ENCODE results near the gene USP14. TPM values are rescaled to one million over a fixed set of nuclear protein-coding genes. Genes with fewer than 3 reads are reported as not detected.
"Not testable (repeated sequence)": the region's sequence is repeated elsewhere in the genome, so short reads cannot be mapped to it uniquely, and the experiment has no call there.

The USP14 gene
- total RNA-seq, 1 donor, result 21.4 TPM

DNA sequence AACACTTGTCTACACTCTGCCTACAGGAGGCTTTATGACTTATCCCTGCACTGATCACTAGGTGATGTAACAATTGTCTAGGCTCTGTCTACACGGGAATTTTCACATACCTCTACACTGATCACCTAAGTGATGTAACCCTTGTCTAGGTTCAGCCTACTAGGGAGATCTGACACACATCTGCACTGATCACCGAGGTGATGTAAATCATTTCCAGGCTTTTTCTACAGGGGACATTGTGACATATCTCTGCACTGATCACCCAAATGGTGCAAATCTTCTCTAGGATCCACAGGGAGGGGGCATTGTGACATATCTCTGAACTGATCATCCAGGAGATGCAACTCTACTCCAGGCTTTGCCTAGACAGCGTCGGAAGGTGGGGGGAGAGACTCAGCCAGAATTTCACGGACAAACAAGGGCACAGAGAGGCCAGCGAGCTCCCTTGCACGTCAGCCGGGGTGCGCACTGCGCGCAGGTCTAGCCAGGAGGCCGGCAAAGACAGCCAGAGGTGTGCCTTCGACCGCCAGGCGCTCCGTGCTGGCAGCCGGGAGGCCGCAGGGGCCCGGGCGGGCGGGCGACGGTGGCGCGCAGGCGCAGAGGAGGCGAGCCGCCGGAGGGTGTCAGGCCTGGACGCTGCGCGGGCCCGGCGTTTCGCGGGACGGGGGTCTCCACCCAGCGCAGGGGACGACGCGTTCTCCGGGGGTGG, 46.9 kb upstream of the USP14 start:
- Histone ChIP-seq H3K36me3 (ENCODE audit: insufficient read depth, low read length) (no peaks in the 10 kb centered on the region), H3K79me2 (ENCODE audit: insufficient read depth, low read length) (no peaks in the 10 kb centered on the region), H3K4me1 (ENCODE audit: insufficient read depth, low read length) (no peaks in the 10 kb centered on the region), H2AFZ (ENCODE audit: low read length) (peak overlapping the region; percentile 88), H3K9me3 (ENCODE audit: low read depth, low read length) (no peaks in the 10 kb centered on the region), H4K20me1 (ENCODE audit: insufficient read depth, low read length) (no peaks in the 10 kb centered on the region), H3K4me2 (ENCODE audit: insufficient read depth, low read length) (peak overlapping the region; percentile 76), H3K27me3 (ENCODE audit: insufficient read depth, low read length) (no peaks in the 10 kb centered on the region), H3K4me3 (ENCODE audit: insufficient read depth, low read length) (peak overlapping the region; percentile 54), H3K27ac (ENCODE audit: low read depth, low read length) (no peak overlapping the region)
- peak; percentile 90 for DNase-seq (ENCODE audit: insufficient read length, low spot score, missing footprints)
- TF ChIP-seq, protein P1, sequence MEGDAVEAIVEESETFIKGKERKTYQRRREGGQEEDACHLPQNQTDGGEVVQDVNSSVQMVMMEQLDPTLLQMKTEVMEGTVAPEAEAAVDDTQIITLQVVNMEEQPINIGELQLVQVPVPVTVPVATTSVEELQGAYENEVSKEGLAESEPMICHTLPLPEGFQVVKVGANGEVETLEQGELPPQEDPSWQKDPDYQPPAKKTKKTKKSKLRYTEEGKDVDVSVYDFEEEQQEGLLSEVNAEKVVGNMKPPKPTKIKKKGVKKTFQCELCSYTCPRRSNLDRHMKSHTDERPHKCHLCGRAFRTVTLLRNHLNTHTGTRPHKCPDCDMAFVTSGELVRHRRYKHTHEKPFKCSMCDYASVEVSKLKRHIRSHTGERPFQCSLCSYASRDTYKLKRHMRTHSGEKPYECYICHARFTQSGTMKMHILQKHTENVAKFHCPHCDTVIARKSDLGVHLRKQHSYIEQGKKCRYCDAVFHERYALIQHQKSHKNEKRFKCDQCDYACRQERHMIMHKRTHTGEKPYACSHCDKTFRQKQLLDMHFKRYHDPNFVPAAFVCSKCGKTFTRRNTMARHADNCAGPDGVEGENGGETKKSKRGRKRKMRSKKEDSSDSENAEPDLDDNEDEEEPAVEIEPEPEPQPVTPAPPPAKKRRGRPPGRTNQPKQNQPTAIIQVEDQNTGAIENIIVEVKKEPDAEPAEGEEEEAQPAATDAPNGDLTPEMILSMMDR (IDR thresholded peaks at IDR 0.05; ENCODE audit: extremely low read depth, low read depth, low read length), result no peak

DNA sequence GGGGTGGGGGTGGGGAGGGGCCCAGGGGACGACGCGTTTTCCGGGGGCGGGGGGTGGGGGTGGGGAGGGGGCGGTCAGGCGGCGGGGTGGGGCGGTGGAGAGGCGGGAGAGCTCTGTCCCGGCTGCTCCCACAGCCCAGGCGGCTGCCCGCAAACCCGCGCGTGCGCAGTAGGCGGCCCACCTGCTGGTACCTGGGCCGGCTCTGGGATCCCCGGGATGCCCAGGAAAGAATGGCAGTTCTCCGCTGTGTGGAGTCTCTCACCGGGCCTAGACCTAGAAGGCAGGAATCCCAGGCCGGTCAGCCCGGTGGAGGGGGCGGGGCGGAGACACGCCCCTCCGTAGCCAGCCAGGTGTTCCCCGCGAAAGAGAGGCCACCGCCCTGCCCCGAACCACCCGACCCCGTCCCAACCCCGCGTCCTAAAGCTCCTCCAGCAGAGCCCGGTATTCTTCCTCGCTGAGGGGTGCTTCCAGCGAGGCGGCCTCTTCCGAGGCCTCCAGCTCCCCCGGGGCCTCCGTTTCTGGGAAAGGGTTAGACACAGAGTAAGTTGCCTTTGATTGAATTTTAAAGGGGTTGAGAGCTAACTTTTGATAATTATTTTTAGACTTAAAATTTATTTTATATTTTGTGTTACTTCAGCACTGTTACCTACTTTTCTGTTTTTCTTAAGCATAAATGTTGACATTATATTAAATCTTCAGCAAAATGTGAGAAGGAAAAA, 46.2 kb upstream of the USP14 start:
- not testable (repeated sequence) for H3K36me3 ChIP-seq (ENCODE audit: insufficient read depth, low read length); H3K27me3 ChIP-seq (ENCODE audit: insufficient read depth, low read length); DNase-seq (ENCODE audit: insufficient read length, low spot score, missing footprints); H3K4me1 ChIP-seq (ENCODE audit: insufficient read depth, low read length); H3K4me3 ChIP-seq (ENCODE audit: insufficient read depth, low read length); H3K79me2 ChIP-seq (ENCODE audit: insufficient read depth, low read length); H3K9me3 ChIP-seq (ENCODE audit: low read depth, low read length); H2AFZ ChIP-seq (ENCODE audit: low read length); H3K27ac ChIP-seq (ENCODE audit: low read depth, low read length); H4K20me1 ChIP-seq (ENCODE audit: insufficient read depth, low read length); H3K4me2 ChIP-seq (ENCODE audit: insufficient read depth, low read length)

DNA sequence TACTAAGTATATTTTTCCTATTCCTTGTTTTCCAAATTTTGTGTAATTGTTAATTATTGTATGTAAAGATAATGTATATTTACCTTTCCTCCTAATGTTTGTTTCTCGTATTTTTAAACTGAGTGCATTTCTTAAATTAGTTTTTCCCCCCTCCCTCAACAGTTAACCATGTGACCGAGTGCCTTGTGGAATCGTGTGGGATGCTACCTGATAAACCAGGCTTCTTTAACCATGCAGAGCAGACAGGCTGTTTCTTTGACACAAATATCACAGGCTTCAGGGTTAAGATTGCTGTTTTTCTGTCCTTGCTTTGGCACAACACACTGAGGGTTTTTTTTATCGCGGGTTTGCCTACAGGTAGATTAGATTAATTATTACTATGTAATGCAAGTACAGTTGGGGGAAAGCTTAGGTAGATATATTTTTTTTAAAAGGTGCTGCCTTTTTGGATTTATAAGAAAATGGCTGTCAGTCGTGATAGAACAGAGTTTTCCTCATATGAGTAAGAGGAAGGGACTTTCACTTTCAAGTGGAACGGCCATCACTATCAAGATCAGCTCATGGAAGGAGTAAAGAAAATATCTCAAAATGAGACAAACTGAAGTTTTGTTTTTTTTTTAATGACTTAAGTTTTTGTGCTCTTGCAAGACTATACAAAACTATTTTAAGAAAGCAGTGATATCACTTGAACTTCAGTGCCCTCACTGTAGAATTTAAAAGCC, 37.7 kb upstream of the USP14 start:
- H3K4me2 ChIP-seq (ENCODE audit: insufficient read depth, low read length); DNase-seq (ENCODE audit: insufficient read length, low spot score, missing footprints); H3K27ac ChIP-seq (ENCODE audit: low read depth, low read length); H3K79me2 ChIP-seq (ENCODE audit: insufficient read depth, low read length); H3K27me3 ChIP-seq (ENCODE audit: insufficient read depth, low read length); H3K4me1 ChIP-seq (ENCODE audit: insufficient read depth, low read length); H3K4me3 ChIP-seq (ENCODE audit: insufficient read depth, low read length); H2AFZ ChIP-seq (ENCODE audit: low read length); H4K20me1 ChIP-seq (ENCODE audit: insufficient read depth, low read length); H3K9me3 ChIP-seq (ENCODE audit: low read depth, low read length); H3K36me3 ChIP-seq (ENCODE audit: insufficient read depth, low read length): not testable (repeated sequence)

DNA sequence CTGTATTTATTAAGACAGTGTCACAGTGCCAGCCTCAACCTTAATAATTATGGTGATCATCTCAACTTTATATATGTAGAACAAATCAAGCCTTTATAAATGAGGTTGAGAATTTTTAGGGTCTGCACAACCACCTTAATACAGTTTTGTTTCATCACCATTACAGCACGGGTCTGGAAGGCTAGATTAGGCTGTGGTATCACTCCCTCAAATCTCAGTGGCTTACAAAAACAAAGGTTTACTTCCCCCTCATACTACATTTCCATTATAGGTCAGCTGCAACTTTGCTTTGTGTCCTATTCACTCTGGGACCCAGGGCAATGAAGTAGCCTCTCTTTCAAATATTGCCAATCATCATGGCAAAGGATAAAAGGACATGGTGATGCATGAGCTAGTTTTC, 23.3 kb upstream of the USP14 start:
- TF ChIP-seq, protein P1 (IDR thresholded peaks at IDR 0.05; ENCODE audit: extremely low read depth, low read depth, low read length), result no peak
- no peak overlapping the region for H3K4me3 ChIP-seq (ENCODE audit: insufficient read depth, low read length)
- no peaks in the 10 kb centered on the region for H3K4me1 ChIP-seq (ENCODE audit: insufficient read depth, low read length)
- no peak overlapping the region for H3K27ac ChIP-seq (ENCODE audit: low read depth, low read length)
- H3K27me3 ChIP-seq (ENCODE audit: insufficient read depth, low read length), result peaks cover 3% of the 10 kb centered on the region
- no peak for DNase-seq (ENCODE audit: insufficient read length, low spot score, missing footprints)
- no peak overlapping the region for H2AFZ ChIP-seq (ENCODE audit: low read length)
- no peaks in the 10 kb centered on the region for H3K79me2 ChIP-seq (ENCODE audit: insufficient read depth, low read length)
- no peaks in the 10 kb centered on the region for H4K20me1 ChIP-seq (ENCODE audit: insufficient read depth, low read length)
- H3K9me3 ChIP-seq (ENCODE audit: low read depth, low read length), result no peaks in the 10 kb centered on the region
- no peak overlapping the region for H3K4me2 ChIP-seq (ENCODE audit: insufficient read depth, low read length)
- no peaks in the 10 kb centered on the region for H3K36me3 ChIP-seq (ENCODE audit: insufficient read depth, low read length)
